Measurements from ENCODE around the gene B3GALT4. TPM values are rescaled to one million over a fixed set of nuclear protein-coding genes. Genes with fewer than 3 reads are reported as not detected.

B3GALT4 gene
- total RNA-seq, 1 experiment from 2014 or later: 7.9 TPM

GRCh38 chr6:33314515-33314942 lies 37.6 kb downstream of the B3GALT4 start:
- Histone ChIP-seq H3K9me2 (replicated peaks; ENCODE audit: low read length) (no peaks in the 10 kb centered on the region), H2AFZ (ENCODE audit: low read length) (peak overlapping the region; percentile 58), H3K36me3 (ENCODE audit: low read depth, low read length) (peaks cover 10% of the 10 kb centered on the region; the same call in 1 of the 2 replicates), H3K4me3 (ENCODE audit: low read length) (peak overlapping the region; percentile 75), H3F3A (ENCODE audit: low read length, unreplicated experiment) (no peaks in the 10 kb centered on the region), H3K27ac (ENCODE audit: low read length) (peak overlapping the region; percentile 82), H3K79me2 (ENCODE audit: low read length) (peaks cover 41% of the 10 kb centered on the region), H3K9ac (ENCODE audit: low read length) (peak overlapping the region; percentile 92), H3K9me3 (ENCODE audit: low read length) (no peaks in the 10 kb centered on the region), H3K4me2 (ENCODE audit: low read length) (peak overlapping the region; percentile 87), H3K4me1 (ENCODE audit: insufficient read depth, low read length) (peaks cover 33% of the 10 kb centered on the region), H3K27me3 (ENCODE audit: low read length) (no peaks in the 10 kb centered on the region), H4K20me1 (ENCODE audit: low read length) (peaks cover 6% of the 10 kb centered on the region; the same call in 1 of the 2 replicates)
- DNase-seq (peak; percentile 61), ATAC-seq (peak; percentile 21)
- POLR2A ChIA-PET (ENCODE audit: unreplicated experiment): interaction anchor here (0.6 kb wide), 1 partner anchor 1500 kb away, joined by 14 read pairs; no protein-coding TSS in a partner anchor
- intact Hi-C loops (cut with micrococcal nuclease): no loop called here
- TF ChIP-seq EZH2phosphoT487 (IDR thresholded peaks at IDR 0.05; ENCODE audit: borderline replicate concordance, low read length) (no peak), EZH2 (IDR thresholded peaks at IDR 0.05; ENCODE audit: low read length, unreplicated experiment) (no peak), CTCF (conservative IDR thresholded peaks at IDR 0.05; ENCODE audit: low read depth, low read length) (no peak)
- CTCF ChIA-PET: no interaction called here
- no TSS peak for BruUV-seq (replicated peaks)

DNA sequence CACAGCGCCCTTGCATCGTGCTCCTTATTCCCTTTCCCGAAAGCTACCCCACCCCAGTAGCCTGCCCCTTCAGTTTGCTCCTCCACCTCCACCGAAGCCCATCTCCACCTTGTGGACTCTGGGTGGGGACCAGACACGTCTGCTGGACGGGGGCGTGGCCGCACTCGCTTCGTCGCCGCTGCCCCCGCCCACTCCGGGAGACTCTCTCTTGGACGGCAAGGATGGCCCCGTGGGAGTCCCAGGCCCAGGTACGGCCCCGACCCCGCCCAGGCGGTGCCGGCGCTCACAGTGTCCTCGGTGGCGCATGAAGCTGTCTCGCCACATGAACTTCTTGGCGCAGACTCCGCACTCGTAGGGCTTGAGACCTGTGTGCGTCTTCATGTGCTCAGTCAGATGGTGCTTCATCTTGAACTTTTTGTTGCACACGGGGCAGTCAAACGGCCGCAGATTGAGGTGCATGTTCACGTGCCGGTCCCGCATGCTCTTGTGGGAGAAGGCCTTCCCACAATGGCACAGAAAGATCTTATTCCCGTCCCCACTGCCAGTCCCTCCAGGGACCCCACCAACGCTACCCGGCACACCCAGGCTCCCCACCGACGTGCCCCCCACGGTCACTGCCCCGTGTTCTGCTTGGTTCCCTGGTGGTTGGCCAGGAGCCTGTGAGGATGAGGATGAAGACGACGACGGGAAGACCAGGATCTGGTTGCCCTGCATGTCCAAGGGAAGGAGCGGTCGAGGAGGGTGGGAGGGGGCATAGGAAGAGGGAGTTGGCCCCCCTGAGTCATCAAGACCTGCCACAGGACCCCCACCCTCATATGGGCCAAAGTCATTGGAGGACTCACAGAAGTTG lies 38.2 kb downstream of the B3GALT4 start:
- peak overlapping the region; percentile 58 for H2AFZ ChIP-seq (ENCODE audit: low read length)
- H3K36me3 ChIP-seq (ENCODE audit: low read depth, low read length): peaks cover 12% of the 10 kb centered on the region; the same call in 1 of the 2 replicates
- DNase-seq (peak; percentile 40), ATAC-seq (peak; percentile 26)
- H3K27ac ChIP-seq (ENCODE audit: low read length): peak overlapping the region; percentile 82
- ChIA-PET CTCF (no interaction called here), POLR2A (ENCODE audit: unreplicated experiment) (interaction anchor here (0.6 kb wide), 1 partner anchor 1501 kb away, joined by 14 read pairs; no protein-coding TSS in a partner anchor)
- peaks cover 39% of the 10 kb centered on the region for H3K4me1 ChIP-seq (ENCODE audit: insufficient read depth, low read length)
- peak overlapping the region; percentile 75 for H3K4me3 ChIP-seq (ENCODE audit: low read length)
- TF ChIP-seq EZH2 (IDR thresholded peaks at IDR 0.05; ENCODE audit: low read length, unreplicated experiment) (no peak), CTCF (conservative IDR thresholded peaks at IDR 0.05; ENCODE audit: low read depth, low read length) (no peak), EZH2phosphoT487 (IDR thresholded peaks at IDR 0.05; ENCODE audit: borderline replicate concordance, low read length) (no peak)
- H3K9me2 ChIP-seq (replicated peaks; ENCODE audit: low read length): no peaks in the 10 kb centered on the region
- H3K9me3 ChIP-seq (ENCODE audit: low read length): no peaks in the 10 kb centered on the region
- peaks cover 47% of the 10 kb centered on the region for H3K79me2 ChIP-seq (ENCODE audit: low read length)
- peak overlapping the region; percentile 92 for H3K9ac ChIP-seq (ENCODE audit: low read length)
- H3F3A ChIP-seq (ENCODE audit: low read length, unreplicated experiment): no peaks in the 10 kb centered on the region
- H3K4me2 ChIP-seq (ENCODE audit: low read length): peak overlapping the region; percentile 87
- H3K27me3 ChIP-seq (ENCODE audit: low read length): no peaks in the 10 kb centered on the region
- intact Hi-C loops (cut with micrococcal nuclease): no loop called here
- peaks cover 6% of the 10 kb centered on the region; the same call in 1 of the 2 replicates for H4K20me1 ChIP-seq (ENCODE audit: low read length)
- BruUV-seq (replicated peaks): no TSS peak

Data from PC-3 (cell line).